ENCODE results near the gene GRM7.

The GRM7 gene

GRCh38 chr3:7543294-7543880 lies 682.5 kb downstream of the GRM7 start:
- no peak for DNase-seq (ENCODE audit: low spot score)
- H3K27ac ChIP-seq: no peak overlapping the region
- ChIA-PET CTCF (no interaction called here), POLR2A (ENCODE audit: low non-redundant PET) (no interaction called here)
- no peak for TF ChIP-seq CTCF (conservative IDR thresholded peaks at IDR 0.05; ENCODE audit: low read depth)

GRCh38 chr3:7545334-7545733 lies 684.4 kb downstream of the GRM7 start:
- ChIA-PET CTCF (no interaction called here), POLR2A (ENCODE audit: low non-redundant PET) (no interaction called here)
- H3K27ac ChIP-seq: no peak overlapping the region
- no peak for TF ChIP-seq CTCF (conservative IDR thresholded peaks at IDR 0.05; ENCODE audit: low read depth)
- no peak for DNase-seq (ENCODE audit: low spot score)

- CTCF ChIA-PET: no interaction called here
- POLR2A ChIA-PET (ENCODE audit: low non-redundant PET): no interaction called here
Observed at GRCh38 chr3:7546253-7546652, 685.3 kb downstream of the GRM7 start.

GRCh38 chr3:7547826-7548225 lies 686.9 kb downstream of the GRM7 start:
- TF ChIP-seq CTCF (conservative IDR thresholded peaks at IDR 0.05; ENCODE audit: low read depth): no peak
- CTCF ChIA-PET: no interaction called here

More at GRCh38 chr3:7546253-7546652, 685.3 kb downstream of the GRM7 start:
- no peak overlapping the region for H3K27ac ChIP-seq
- TF ChIP-seq CTCF (conservative IDR thresholded peaks at IDR 0.05; ENCODE audit: low read depth): no peak
- no peak for DNase-seq (ENCODE audit: low spot score)

GRCh38 chr3:7562892-7563291 lies 702.0 kb downstream of the GRM7 start:
- DNase-seq (ENCODE audit: low spot score): no peak
- no peak for TF ChIP-seq CTCF (conservative IDR thresholded peaks at IDR 0.05; ENCODE audit: low read depth)
- CTCF ChIA-PET: no interaction called here
- POLR2A ChIA-PET (ENCODE audit: low non-redundant PET): no interaction called here
- H3K27ac ChIP-seq: no peak overlapping the region

More at GRCh38 chr3:7547826-7548225, 686.9 kb downstream of the GRM7 start:
- POLR2A ChIA-PET (ENCODE audit: low non-redundant PET): no interaction called here
- no peak for DNase-seq (ENCODE audit: low spot score)
- H3K27ac ChIP-seq: no peak overlapping the region

- CTCF ChIA-PET: no interaction called here
- no peak for DNase-seq (ENCODE audit: low spot score)
- POLR2A ChIA-PET (ENCODE audit: low non-redundant PET): no interaction called here
- no peak for TF ChIP-seq CTCF (conservative IDR thresholded peaks at IDR 0.05; ENCODE audit: low read depth)
- no peak overlapping the region for H3K27ac ChIP-seq
Observed at GRCh38 chr3:7565574-7565973, 704.7 kb downstream of the GRM7 start.

DNA sequence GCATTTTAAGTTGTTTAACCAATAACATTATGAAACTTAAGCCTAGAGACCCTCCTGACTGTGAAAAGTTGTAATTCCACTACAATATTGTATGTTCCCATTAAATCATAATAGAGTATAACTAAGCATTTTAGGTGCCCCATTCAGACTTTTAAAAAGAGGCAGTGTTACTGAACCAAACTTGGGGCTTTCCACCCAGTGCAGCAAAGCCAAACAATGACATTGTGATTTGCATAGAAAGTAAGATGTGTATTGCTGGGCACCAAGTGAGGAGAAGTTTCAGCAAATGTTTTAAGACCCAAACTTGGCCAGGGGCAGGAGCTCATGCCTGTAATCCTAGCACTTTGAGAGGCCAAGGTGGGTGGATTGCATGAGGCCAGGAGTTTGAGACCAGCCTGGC lies 706.2 kb downstream of the GRM7 start:
- ChIA-PET POLR2A (ENCODE audit: low non-redundant PET) (no interaction called here), CTCF (no interaction called here)
- TF ChIP-seq CTCF (conservative IDR thresholded peaks at IDR 0.05; ENCODE audit: low read depth): no peak

More for the DNA sequence above, 706.2 kb downstream of the GRM7 start:
- no peak for DNase-seq (ENCODE audit: low spot score)
- no peak overlapping the region for H3K27ac ChIP-seq

Data from RWPE1 (cell line).